GM12874 (cell line): ENCODE measurements around the gene HDAC4.

Experiments used
- CTCF ChIP-seq: IDR thresholded peaks from 2 replicates; pipeline ENCODE4 v1.5.1; 2011; ENCODE audit warnings: low read depth, mild to moderate bottlenecking, control low read depth, low read length, moderate library complexity; ENCODE audit not compliant: insufficient read depth

HDAC4 gene

GRCh38 chr2:239366740-239367139 is 34.1 kb downstream of the HDAC4 start:
- no peak for TF ChIP-seq CTCF

- no peak for TF ChIP-seq CTCF
These were observed 34.9 kb downstream of the HDAC4 start for GRCh38 chr2:239365782-239366435.

- TF ChIP-seq CTCF = no peak
These were observed 35.6 kb downstream of the HDAC4 start for GRCh38 chr2:239365071-239365781.

- TF ChIP-seq CTCF = no peak
These were observed 36.7 kb downstream of the HDAC4 start for GRCh38 chr2:239363946-239364637.

GRCh38 chr2:239362507-239362906 is 38.3 kb downstream of the HDAC4 start:
- TF ChIP-seq CTCF = no peak

GRCh38 chr2:239361311-239361642 is 39.5 kb downstream of the HDAC4 start:
- TF ChIP-seq CTCF = no peak

GRCh38 chr2:239360421-239361310 is 40.2 kb downstream of the HDAC4 start:
- no peak for TF ChIP-seq CTCF
